GM18499 (cell line): ENCODE results near the gene ABCC3.

Source experiments
- ATAC-seq: cut with Tn5 transposase; IDR thresholded peaks from one replicate; pipeline ENCODE4 v1.9.1; 2021; ENCODE audit warnings: moderate number of reproducible peaks; ENCODE audit not compliant: insufficient read depth, unreplicated experiment

ABCC3 gene

DNA sequence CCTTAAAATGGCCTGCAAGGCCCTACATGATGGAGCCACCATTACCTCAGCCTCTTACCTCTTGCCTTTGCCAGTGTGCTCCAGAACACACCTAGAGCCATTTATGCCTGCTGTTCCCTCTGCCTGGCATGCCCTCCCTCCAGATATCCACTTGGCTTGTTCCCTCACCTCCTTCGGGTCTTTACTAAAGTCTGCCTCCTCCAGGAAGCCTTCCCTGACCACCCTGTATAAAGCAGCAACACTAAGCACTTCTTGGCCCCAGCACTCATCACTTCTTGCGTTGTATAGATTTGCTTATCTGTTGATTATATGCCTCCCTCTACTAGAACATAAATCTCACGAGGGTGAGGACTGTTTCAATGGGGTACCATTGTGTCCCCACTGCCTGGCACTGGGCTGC lies 47.8 kb downstream of the ABCC3 start:
- no peak for ATAC-seq

GRCh38 chr17:50682938-50683337 lies 48.3 kb downstream of the ABCC3 start:
- no peak for ATAC-seq

- ATAC-seq, result no peak
Observed at GRCh38 chr17:50683434-50684287, 49.0 kb downstream of the ABCC3 start.

DNA sequence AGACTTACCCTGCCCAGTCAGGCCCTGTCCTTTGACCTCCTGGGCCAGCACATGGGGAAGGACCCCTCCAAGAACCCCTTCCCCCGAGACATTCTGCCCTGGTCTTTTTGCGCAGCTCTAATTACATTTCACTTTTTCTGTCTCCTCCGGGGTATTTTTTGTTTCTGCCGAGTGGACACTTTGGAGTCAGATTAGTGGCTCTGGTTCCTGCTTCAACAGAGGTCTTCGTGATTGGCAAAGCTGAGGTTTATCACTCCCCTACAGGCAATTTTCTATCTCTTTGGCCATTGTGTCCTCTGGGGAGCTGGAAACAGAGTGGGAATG lies 49.6 kb downstream of the ABCC3 start:
- ATAC-seq, result no peak

- no peak for ATAC-seq
Observed at GRCh38 chr17:50684612-50685333, 50.1 kb downstream of the ABCC3 start.

- ATAC-seq, result no peak
Observed at GRCh38 chr17:50685334-50685665, 50.6 kb downstream of the ABCC3 start.

DNA sequence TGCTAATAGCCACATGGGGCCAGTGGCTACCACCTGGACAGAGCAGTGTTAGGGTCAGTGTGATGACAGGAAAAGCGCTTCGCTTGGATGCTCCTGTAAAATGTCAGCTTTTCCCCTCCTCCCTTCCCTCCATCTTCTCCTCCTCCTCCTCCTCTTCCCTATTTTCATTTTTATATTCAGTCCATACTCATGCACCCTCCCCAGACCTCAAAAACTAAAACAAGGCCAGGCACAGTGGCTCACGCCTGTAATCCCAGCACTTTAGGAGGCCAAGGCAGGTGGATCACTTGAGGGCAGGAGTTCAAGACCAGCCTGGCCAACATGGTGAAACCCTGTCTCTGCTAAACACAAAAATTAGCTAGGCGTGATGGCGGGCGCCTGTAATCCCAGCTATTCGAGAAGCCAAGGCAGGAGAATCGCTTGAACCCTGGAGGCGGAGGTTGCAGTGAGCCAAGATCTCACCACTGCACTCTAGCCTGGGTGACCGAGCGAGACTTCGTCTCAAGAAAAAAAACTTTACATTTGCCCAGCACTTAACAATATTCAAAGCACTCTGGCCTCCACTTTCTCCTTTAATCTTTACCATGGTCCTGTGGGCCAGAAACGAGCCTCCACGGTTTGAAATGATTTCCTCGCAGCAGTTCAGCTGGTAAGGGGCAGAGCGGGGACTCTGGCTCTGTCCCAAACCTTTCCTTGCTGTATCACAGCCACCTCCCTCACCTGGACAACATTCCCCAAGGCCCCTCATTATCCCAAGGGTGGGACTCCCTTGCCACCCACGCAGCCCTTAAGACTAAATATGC lies 51.2 kb downstream of the ABCC3 start:
- no peak for ATAC-seq

- no peak for ATAC-seq
Observed at GRCh38 chr17:50686494-50687199, 52.0 kb downstream of the ABCC3 start.

- no peak for ATAC-seq
Observed at GRCh38 chr17:50687200-50688066, 52.8 kb downstream of the ABCC3 start.

DNA sequence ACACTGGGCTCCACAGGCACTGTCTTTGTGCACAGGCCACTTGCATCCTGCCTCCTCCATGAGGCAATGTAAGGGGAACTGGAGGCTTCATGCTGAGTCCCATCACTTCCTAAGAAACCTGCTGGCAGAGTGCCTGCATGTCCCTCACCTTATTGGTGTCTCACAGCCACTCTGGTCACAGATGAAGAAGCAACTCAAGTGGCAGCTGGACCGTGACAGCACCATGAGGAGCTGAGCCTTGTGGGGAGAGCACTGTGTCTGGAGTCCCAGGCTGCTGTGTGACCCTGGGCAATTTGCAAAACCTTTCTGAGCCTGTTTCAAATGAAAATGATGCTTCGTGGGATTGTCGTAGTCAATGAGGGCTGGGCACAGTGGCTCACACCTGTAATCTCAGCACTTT lies 53.6 kb downstream of the ABCC3 start:
- no peak for ATAC-seq

GRCh38 chr17:50689251-50689650 lies 54.6 kb downstream of the ABCC3 start:
- no peak for ATAC-seq

- ATAC-seq, result no peak
Observed at GRCh38 chr17:50689956-50690886, 55.5 kb downstream of the ABCC3 start.

GRCh38 chr17:50690887-50691549 lies 56.3 kb downstream of the ABCC3 start:
- ATAC-seq, result no peak

GRCh38 chr17:50691550-50692447 lies 57.1 kb downstream of the ABCC3 start:
- ATAC-seq, result no peak

DNA sequence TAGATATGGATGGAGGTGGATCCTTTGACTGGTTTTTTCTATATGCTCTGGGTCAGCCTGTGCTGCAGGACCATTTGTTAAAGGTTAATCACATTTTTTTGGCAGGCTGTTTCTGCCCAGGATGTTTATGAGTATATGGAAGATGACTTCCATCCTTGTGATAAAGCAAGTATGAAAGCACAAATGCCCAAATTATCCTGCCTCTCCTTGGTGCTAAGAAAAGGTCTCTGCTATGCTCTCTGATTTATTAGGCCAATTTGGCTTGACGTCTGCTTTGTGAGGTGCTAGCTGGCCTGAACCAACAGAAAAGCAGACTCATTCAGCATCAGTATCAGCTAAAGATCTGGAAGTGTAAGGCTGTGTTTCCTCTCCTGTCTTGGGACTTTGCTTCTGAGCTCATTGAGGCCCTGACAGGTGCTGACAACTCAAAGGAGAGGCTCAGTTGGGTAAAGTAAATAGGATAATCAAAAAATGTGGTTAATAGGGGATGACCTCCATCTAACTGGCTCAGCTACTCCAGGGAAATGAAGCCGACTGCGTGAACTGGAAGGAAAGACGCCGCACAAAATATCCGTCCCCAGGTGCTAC lies 57.9 kb downstream of the ABCC3 start:
- no peak for ATAC-seq

DNA sequence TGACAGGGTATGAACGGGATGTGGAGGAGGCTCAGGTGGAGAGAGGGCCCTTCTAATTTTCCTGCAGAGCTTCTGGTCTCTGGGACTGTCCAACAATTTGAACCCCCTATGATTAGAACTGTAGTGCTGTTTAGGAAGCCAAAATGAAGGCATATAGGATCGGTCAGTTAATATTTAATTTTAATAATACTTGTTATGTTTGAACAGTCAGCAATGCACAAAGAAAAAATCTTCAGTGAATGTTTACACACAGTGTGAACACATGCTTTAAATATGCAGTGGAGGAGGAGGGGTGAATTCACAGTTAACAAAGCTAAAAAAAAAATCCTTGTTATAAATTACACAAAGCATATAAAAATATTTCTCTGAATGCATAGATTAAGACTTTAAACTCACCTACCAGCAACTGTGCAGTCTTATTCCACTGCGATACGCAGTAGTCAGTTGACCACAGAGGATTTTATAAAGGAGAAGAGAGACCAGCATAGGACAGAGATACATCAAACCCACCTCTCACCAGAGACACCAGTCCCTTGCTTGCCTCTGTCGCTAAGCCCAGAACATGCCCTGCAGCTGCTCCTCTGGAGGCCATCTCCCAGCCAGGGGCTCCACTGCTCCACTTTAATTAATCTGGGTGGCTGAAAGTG lies 58.5 kb downstream of the ABCC3 start:
- ATAC-seq, result no peak
